GM23338 (cell line): Measurements from ENCODE around the gene TMEM176B. TPM values are rescaled to one million over a fixed set of nuclear protein-coding genes. Genes with fewer than 3 reads are reported as not detected.

Experiments used
- ATAC-seq: fragments of 200-7000 bp; cut with Tn5 transposase; 3 replicates; pipeline ENCODE4 v1.9.1; 2020
- DNase-seq: peaks from one replicate; pipeline ENCODE4 v3.0.0-alpha.2; 2015; ENCODE audit warnings: low spot score
- H2AFZ ChIP-seq: fragments of 200-600 bp; sonication (generic); 2 replicates; pipeline ENCODE4 v1.8.0; 2016; ENCODE audit warnings: antibody characterized with exemption, mild to moderate bottlenecking, moderate library complexity
- H3F3A ChIP-seq: fragments of 200-600 bp; sonication (generic); replicated peaks from 2 replicates; pipeline ENCODE4 v1.8.0; 2017; ENCODE audit warnings: antibody characterized with exemption, mixed run types, low read depth
- H3K27ac ChIP-seq: fragments of 200-600 bp; sonication (generic); 2 replicates; pipeline ENCODE4 v1.6.1; 2016; ENCODE audit warnings: low read depth
- H3K27me3 ChIP-seq: fragments of 200-600 bp; sonication (generic); 2 replicates; pipeline ENCODE4 v1.8.0; 2016; ENCODE audit warnings: mild to moderate bottlenecking, mixed run types, moderate library complexity; ENCODE audit not compliant: insufficient read depth
- H3K36me3 ChIP-seq: fragments of 200-600 bp; sonication (generic); 2 replicates; pipeline ENCODE4 v1.8.0; 2016; ENCODE audit warnings: mild to moderate bottlenecking; ENCODE audit not compliant: insufficient read depth
- H3K4me1 ChIP-seq: fragments of 200-600 bp; sonication (generic); 2 replicates; pipeline ENCODE4 v1.8.0; 2016; ENCODE audit warnings: mild to moderate bottlenecking, moderate library complexity; ENCODE audit not compliant: insufficient read depth
- H3K4me2 ChIP-seq: fragments of 200-600 bp; sonication (generic); 2 replicates; pipeline ENCODE4 v1.7.1; 2017; ENCODE audit warnings: mixed run types
- H3K4me3 ChIP-seq: fragments of 200-600 bp; sonication (generic); 2 replicates; pipeline ENCODE4 v1.6.1; 2016; ENCODE audit warnings: mixed run types
- H3K79me2 ChIP-seq: fragments of 200-600 bp; sonication (generic); replicated peaks from 2 replicates; pipeline ENCODE4 v1.8.0; 2017; ENCODE audit warnings: mild to moderate bottlenecking; ENCODE audit not compliant: insufficient read depth
- H3K9me2 ChIP-seq: fragments of 200-600 bp; sonication (generic); 2 replicates; pipeline ENCODE4 v1.8.0; 2017; ENCODE audit not compliant: insufficient read depth
- H4K20me1 ChIP-seq: fragments of 200-600 bp; sonication (generic); replicated peaks from 2 replicates; pipeline ENCODE4 v1.8.0; 2017; ENCODE audit warnings: mild to moderate bottlenecking; ENCODE audit not compliant: insufficient read depth
- H3K27ac Mint-ChIP-seq: 2 replicates; pipeline ENCODE4 v1.8.0; 2020; ENCODE audit warnings: inconsistent platforms, mild to moderate bottlenecking, moderate library complexity, mixed read lengths
- H3K27me3 Mint-ChIP-seq: 3 replicates; pipeline ENCODE4 v1.8.0; 2022; ENCODE audit warnings: low read depth, mild to moderate bottlenecking, moderate library complexity, mixed read lengths, inconsistent platforms; ENCODE audit not compliant: insufficient read depth, poor library complexity
- H3K36me3 Mint-ChIP-seq: 3 replicates; pipeline ENCODE4 v1.8.0; 2021; ENCODE audit warnings: low read depth, mild to moderate bottlenecking, inconsistent platforms, moderate library complexity, mixed read lengths
- H3K4me1 Mint-ChIP-seq: 3 replicates; pipeline ENCODE4 v1.8.0; 2020; ENCODE audit warnings: mild to moderate bottlenecking, inconsistent platforms, mixed read lengths
- H3K4me3 Mint-ChIP-seq: 3 replicates; pipeline ENCODE4 v1.8.0; 2021; ENCODE audit warnings: moderate library complexity, mild to moderate bottlenecking, inconsistent platforms, mixed read lengths
- H3K9me3 Mint-ChIP-seq: 3 replicates; pipeline ENCODE4 v1.8.0; 2020; ENCODE audit warnings: moderate library complexity, mild to moderate bottlenecking, inconsistent platforms, mixed read lengths
- CREB1 ChIP-seq: fragments of 250-450 bp; sonication (Bioruptor Pico); IDR thresholded peaks from 2 replicates; pipeline ENCODE4 v1.5.0; 2020; ENCODE audit warnings: low read depth, mild to moderate bottlenecking, moderate library complexity
- ETS1 ChIP-seq: IDR thresholded peaks from 2 replicates; pipeline ENCODE4 v1.6.1; 2016; ENCODE audit warnings: antibody characterized with exemption
- EZH2 ChIP-seq: fragments of 200-600 bp; sonication (generic); IDR thresholded peaks from one replicate; pipeline ENCODE4 v1.8.0; 2017; ENCODE audit warnings: antibody characterized with exemption, mild to moderate bottlenecking, low read depth; ENCODE audit not compliant: unreplicated experiment
- EZH2phosphoT487 ChIP-seq: fragments of 200-600 bp; sonication (generic); IDR thresholded peaks from one replicate; pipeline ENCODE4 v1.8.1; 2018; ENCODE audit warnings: antibody characterized with exemption; ENCODE audit not compliant: unreplicated experiment
- JUNB ChIP-seq: IDR thresholded peaks from one replicate; pipeline ENCODE4 v1.6.1; 2016; ENCODE audit warnings: antibody characterized with exemption; ENCODE audit not compliant: unreplicated experiment
- NANOG ChIP-seq: IDR thresholded peaks from 2 replicates; pipeline ENCODE4 v1.6.1; 2016; ENCODE audit warnings: antibody characterized with exemption, borderline replicate concordance
- POLR2AphosphoS5 ChIP-seq: IDR thresholded peaks from 2 replicates; pipeline ENCODE4 v1.6.1; 2016; ENCODE audit warnings: antibody characterized with exemption, low read depth
- STAT1 ChIP-seq: IDR thresholded peaks from one replicate; pipeline ENCODE4 v1.6.1; 2016; ENCODE audit warnings: antibody characterized with exemption; ENCODE audit not compliant: unreplicated experiment
- ZNF114 ChIP-seq: fragments of 250-450 bp; sonication (Bioruptor Pico); IDR thresholded peaks from 2 replicates; pipeline ENCODE4 v1.5.0; 2020; ENCODE audit warnings: mild to moderate bottlenecking, moderate library complexity
- ZNF331 ChIP-seq: fragments of 250-450 bp; sonication (Bioruptor Pico); IDR thresholded peaks from 2 replicates; pipeline ENCODE4 v1.5.0; 2020; ENCODE audit warnings: low read depth, mild to moderate bottlenecking, moderate library complexity
- ZNF462 ChIP-seq: fragments of 250-450 bp; sonication (Bioruptor Pico); IDR thresholded peaks from 2 replicates; pipeline ENCODE4 v1.5.0; 2020; ENCODE audit warnings: mild to moderate bottlenecking, moderate library complexity
- polyA plus RNA-seq: library from polyadenylated mRNA; unstranded; fragments of >200 nt; fragmentation: Nextera tagmentation; extraction: Ambion mirVana; gene quantifications from 2 replicates; pipeline ENCODE4 v1.2.1, GENCODE V29; 2016
- total RNA-seq: library from RNA; depleted of rRNA; stranded (reverse); fragments of >200 nt; shearing (Covaris generic); gene quantifications from 2 replicates; pipeline ENCODE4 v1.2.3, GENCODE V29; 2014
- TF ChIP-seq, protein P1 (sequence below): IDR thresholded peaks from one replicate; pipeline ENCODE4 v1.6.1; 2018; ENCODE audit warnings: antibody characterized with exemption; ENCODE audit not compliant: unreplicated experiment

Gene TMEM176B
- total and polyA plus RNA-seq, 2 experiments from 2014 or later: 0.35 to 0.42 TPM

GRCh38 chr7:150748376-150748775 lies 51.8 kb downstream of the TMEM176B start:
- H3K27ac Mint-ChIP-seq: no peak overlapping the region
- DNase-seq: no peak
- Histone ChIP-seq H3K36me3 (no peaks in the 10 kb centered on the region), H2AFZ (no peak overlapping the region), H3K4me3 (no peak overlapping the region), H3F3A (no peaks in the 10 kb centered on the region), H3K79me2 (no peaks in the 10 kb centered on the region), H4K20me1 (no peaks in the 10 kb centered on the region; the same call in 1 of the 2 replicates), H3K4me1 (no peaks in the 10 kb centered on the region), H3K4me2 (no peak overlapping the region), H3K9me2 (no peaks in the 10 kb centered on the region), H3K27me3 (peaks cover 87% of the 10 kb centered on the region), H3K27ac (no peak overlapping the region)
- H3K9me3 Mint-ChIP-seq: no peaks in the 10 kb centered on the region; the same call in 1 of the 3 replicates
- H3K4me3 Mint-ChIP-seq: no peak overlapping the region
- TF ChIP-seq JUNB (no peak), ETS1 (no peak), ZNF462 (CRISPR knock-in tag) (no peak), ZNF114 (CRISPR knock-in tag) (no peak), POLR2AphosphoS5 (no peak), CREB1 (CRISPR knock-in tag) (no peak), EZH2 (no peak), EZH2phosphoT487 (no peak), ZNF331 (CRISPR knock-in tag) (no peak), NANOG (no peak), STAT1 (no peak)
- TF ChIP-seq, protein P1, sequence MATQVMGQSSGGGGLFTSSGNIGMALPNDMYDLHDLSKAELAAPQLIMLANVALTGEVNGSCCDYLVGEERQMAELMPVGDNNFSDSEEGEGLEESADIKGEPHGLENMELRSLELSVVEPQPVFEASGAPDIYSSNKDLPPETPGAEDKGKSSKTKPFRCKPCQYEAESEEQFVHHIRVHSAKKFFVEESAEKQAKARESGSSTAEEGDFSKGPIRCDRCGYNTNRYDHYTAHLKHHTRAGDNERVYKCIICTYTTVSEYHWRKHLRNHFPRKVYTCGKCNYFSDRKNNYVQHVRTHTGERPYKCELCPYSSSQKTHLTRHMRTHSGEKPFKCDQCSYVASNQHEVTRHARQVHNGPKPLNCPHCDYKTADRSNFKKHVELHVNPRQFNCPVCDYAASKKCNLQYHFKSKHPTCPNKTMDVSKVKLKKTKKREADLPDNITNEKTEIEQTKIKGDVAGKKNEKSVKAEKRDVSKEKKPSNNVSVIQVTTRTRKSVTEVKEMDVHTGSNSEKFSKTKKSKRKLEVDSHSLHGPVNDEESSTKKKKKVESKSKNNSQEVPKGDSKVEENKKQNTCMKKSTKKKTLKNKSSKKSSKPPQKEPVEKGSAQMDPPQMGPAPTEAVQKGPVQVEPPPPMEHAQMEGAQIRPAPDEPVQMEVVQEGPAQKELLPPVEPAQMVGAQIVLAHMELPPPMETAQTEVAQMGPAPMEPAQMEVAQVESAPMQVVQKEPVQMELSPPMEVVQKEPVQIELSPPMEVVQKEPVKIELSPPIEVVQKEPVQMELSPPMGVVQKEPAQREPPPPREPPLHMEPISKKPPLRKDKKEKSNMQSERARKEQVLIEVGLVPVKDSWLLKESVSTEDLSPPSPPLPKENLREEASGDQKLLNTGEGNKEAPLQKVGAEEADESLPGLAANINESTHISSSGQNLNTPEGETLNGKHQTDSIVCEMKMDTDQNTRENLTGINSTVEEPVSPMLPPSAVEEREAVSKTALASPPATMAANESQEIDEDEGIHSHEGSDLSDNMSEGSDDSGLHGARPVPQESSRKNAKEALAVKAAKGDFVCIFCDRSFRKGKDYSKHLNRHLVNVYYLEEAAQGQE: no peak
- H3K36me3 Mint-ChIP-seq: no peaks in the 10 kb centered on the region
- ATAC-seq: no peak
- no peaks in the 10 kb centered on the region for H3K4me1 Mint-ChIP-seq
- H3K27me3 Mint-ChIP-seq: peaks cover 67% of the 10 kb centered on the region
